ENCODE measurements around the gene TOMM20L.

DNA sequence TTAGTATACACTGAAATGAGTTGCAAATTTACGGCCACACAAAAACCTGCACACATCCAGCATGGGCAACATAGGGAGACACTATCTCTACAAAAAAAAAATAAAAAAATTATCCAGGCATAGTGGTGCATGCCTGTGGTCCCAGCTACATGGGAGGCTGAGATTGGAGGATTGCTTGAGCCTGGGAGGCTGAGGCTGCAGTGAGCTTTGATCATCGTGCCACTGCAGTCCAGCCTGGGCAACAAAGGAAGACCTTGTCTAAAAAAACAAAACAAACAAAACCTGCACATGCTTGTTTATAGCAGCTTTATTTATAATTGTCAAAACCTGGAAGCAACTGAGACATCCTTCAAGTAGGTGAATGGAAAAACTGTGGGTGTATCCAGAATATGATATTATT lies 4.9 kb upstream of the TOMM20L start:
- TF ChIP-seq, protein P1, sequence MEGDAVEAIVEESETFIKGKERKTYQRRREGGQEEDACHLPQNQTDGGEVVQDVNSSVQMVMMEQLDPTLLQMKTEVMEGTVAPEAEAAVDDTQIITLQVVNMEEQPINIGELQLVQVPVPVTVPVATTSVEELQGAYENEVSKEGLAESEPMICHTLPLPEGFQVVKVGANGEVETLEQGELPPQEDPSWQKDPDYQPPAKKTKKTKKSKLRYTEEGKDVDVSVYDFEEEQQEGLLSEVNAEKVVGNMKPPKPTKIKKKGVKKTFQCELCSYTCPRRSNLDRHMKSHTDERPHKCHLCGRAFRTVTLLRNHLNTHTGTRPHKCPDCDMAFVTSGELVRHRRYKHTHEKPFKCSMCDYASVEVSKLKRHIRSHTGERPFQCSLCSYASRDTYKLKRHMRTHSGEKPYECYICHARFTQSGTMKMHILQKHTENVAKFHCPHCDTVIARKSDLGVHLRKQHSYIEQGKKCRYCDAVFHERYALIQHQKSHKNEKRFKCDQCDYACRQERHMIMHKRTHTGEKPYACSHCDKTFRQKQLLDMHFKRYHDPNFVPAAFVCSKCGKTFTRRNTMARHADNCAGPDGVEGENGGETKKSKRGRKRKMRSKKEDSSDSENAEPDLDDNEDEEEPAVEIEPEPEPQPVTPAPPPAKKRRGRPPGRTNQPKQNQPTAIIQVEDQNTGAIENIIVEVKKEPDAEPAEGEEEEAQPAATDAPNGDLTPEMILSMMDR (conservative IDR thresholded peaks at IDR 0.05; ENCODE audit: low read length): no peak
- TF ChIP-seq EZH2phosphoT487 (IDR thresholded peaks at IDR 0.05; ENCODE audit: borderline replicate concordance): no peak
